HG02571 (cell line): ENCODE measurements around the gene BIVM.
A peak's percentile ranks its signal among the peaks of the same experiment; 100 is the strongest.

Source experiments
- ATAC-seq: cut with Tn5 transposase; IDR thresholded peaks from one replicate; pipeline ENCODE4 v1.9.1; 2021; ENCODE audit warnings: mild to moderate bottlenecking, moderate library complexity; ENCODE audit not compliant: unreplicated experiment

The BIVM gene

GRCh38 chr13:102838273-102838672 lies 39.4 kb downstream of the BIVM start:
- ATAC-seq = no peak

- no peak for ATAC-seq
Observed at GRCh38 chr13:102838982-102839381, 40.1 kb downstream of the BIVM start.

GRCh38 chr13:102839462-102839861 lies 40.5 kb downstream of the BIVM start:
- no peak for ATAC-seq

- ATAC-seq = peak; percentile 21
Observed at GRCh38 chr13:102845289-102845629, 46.3 kb downstream of the BIVM start.

GRCh38 chr13:102845630-102846260 lies 46.8 kb downstream of the BIVM start, which contains the start of gene ERCC5:
Gene ERCC5 (plus strand): TSS chr13:102846032. CDS start chr13:102846267, 235 bp downstream.
- ATAC-seq = peak; percentile 88

- peak; percentile 26 for ATAC-seq
Observed at GRCh38 chr13:102846261-102847015, 47.5 kb downstream of the BIVM start.

GRCh38 chr13:102847272-102848234 lies 48.6 kb downstream of the BIVM start:
- no peak for ATAC-seq

- no peak for ATAC-seq
Observed at GRCh38 chr13:102848956-102849355, 50.0 kb downstream of the BIVM start.

- no peak for ATAC-seq
Observed at GRCh38 chr13:102852556-102852955, 53.6 kb downstream of the BIVM start.

GRCh38 chr13:102854675-102855074 lies 55.8 kb downstream of the BIVM start:
- ATAC-seq = no peak

GRCh38 chr13:102856557-102856956 lies 57.6 kb downstream of the BIVM start:
- no peak for ATAC-seq

GRCh38 chr13:102862624-102863210 lies 63.8 kb downstream of the BIVM start:
- ATAC-seq = no peak

- ATAC-seq = no peak
Observed at GRCh38 chr13:102863590-102863989, 64.7 kb downstream of the BIVM start.

GRCh38 chr13:102868366-102868936 lies 69.5 kb downstream of the BIVM start:
- no peak for ATAC-seq

- no peak for ATAC-seq
Observed at GRCh38 chr13:102869948-102870676, 71.2 kb downstream of the BIVM start.

- ATAC-seq = no peak
Observed at GRCh38 chr13:102870677-102871415, 71.9 kb downstream of the BIVM start.

GRCh38 chr13:102872131-102872530 lies 73.2 kb downstream of the BIVM start:
- no peak for ATAC-seq

GRCh38 chr13:102872531-102872930 lies 73.6 kb downstream of the BIVM start:
- ATAC-seq = no peak

GRCh38 chr13:102873653-102874052 lies 74.7 kb downstream of the BIVM start:
- ATAC-seq = peak; percentile 61
